Loucy (cell line): Measurements from ENCODE around the gene DOC2A.

Experiments
- EZH2phosphoT487 ChIP-seq: fragments of 200-600 bp; IDR thresholded peaks from 2 replicates; pipeline ENCODE4 v1.6.1; 2018; ENCODE audit warnings: antibody characterized with exemption, mild to moderate bottlenecking, moderate library complexity, borderline replicate concordance
- TF ChIP-seq, protein P1 (sequence below): fragments of 200-600 bp; sonication (generic); conservative IDR thresholded peaks from 2 replicates; pipeline ENCODE4 v1.5.1; 2014; ENCODE audit warnings: mild to moderate bottlenecking, antibody characterized with exemption, low read length

DNA sequence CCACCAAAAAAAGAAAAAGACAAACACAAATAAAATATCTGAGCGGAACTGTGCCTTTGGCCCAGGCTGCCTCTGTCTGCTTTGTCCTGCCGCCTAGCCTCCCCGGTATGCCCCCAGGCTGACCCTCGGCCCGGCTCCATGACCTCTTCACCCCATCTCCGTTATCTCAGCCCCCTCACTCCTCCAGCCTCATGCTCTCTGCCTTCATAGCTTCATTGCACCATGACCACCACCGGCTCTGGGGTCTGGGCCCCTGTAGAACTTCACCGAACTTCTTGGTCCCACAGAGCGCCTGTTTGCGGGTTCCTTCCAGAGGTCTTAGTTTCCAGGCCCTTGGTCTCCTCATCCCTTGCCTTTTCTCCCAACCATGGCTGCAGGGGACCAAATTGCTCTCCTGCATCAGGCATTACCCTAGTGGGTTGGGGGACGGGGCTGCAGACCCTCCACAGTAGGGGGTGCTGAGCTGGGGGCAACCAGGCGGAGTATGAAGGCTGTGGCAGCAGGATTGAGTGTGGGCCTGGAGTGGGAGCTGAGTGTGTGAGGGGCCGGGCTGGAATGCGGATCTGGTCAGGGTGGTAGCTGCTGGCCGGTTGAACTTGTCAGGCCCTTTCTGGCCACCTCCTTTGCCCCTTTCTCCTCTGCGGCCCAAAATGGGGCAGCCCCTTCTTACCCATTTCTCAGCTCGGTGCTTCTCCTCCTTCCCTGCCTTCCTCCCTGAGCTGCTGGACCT lies 22.3 kb downstream of the DOC2A start:
- TF ChIP-seq, protein P1, sequence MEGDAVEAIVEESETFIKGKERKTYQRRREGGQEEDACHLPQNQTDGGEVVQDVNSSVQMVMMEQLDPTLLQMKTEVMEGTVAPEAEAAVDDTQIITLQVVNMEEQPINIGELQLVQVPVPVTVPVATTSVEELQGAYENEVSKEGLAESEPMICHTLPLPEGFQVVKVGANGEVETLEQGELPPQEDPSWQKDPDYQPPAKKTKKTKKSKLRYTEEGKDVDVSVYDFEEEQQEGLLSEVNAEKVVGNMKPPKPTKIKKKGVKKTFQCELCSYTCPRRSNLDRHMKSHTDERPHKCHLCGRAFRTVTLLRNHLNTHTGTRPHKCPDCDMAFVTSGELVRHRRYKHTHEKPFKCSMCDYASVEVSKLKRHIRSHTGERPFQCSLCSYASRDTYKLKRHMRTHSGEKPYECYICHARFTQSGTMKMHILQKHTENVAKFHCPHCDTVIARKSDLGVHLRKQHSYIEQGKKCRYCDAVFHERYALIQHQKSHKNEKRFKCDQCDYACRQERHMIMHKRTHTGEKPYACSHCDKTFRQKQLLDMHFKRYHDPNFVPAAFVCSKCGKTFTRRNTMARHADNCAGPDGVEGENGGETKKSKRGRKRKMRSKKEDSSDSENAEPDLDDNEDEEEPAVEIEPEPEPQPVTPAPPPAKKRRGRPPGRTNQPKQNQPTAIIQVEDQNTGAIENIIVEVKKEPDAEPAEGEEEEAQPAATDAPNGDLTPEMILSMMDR = no peak
- TF ChIP-seq EZH2phosphoT487 = no peak
